Spinal cord (tissue), 10 donors: Measurements from ENCODE around the gene DNMT3L. TPM values are rescaled to one million over a fixed set of nuclear protein-coding genes. Genes with fewer than 3 reads are reported as not detected.

Experiments
- DNase-seq, 6 donors: peaks; one replicate each; pipeline versions ENCODE4 v3.0.0 to v3.0.0-alpha.2; 2013 to 2015; ENCODE audit warnings: low spot score in 6 of 6, low read depth in 4 of 6
- H3K27ac ChIP-seq: one replicate; pipeline ENCODE4 v1.5.1; 2013; ENCODE audit warnings: low read depth, low read length, control low read depth
- H3K27me3 ChIP-seq: one replicate; pipeline ENCODE4 v1.6.1; 2013; ENCODE audit warnings: low read length; ENCODE audit not compliant: control insufficient read depth, insufficient read depth
- H3K36me3 ChIP-seq: one replicate; pipeline ENCODE4 v1.6.1; 2013; ENCODE audit warnings: low read length; ENCODE audit not compliant: control insufficient read depth, insufficient read depth
- H3K4me1 ChIP-seq: one replicate; pipeline ENCODE4 v1.6.1; 2013; ENCODE audit warnings: low read length; ENCODE audit not compliant: control insufficient read depth, insufficient read depth
- H3K4me3 ChIP-seq: one replicate; pipeline ENCODE4 v1.5.1; 2013; ENCODE audit warnings: low read depth, low read length, control low read depth
- H3K9me3 ChIP-seq: one replicate; pipeline ENCODE4 v1.6.1; 2013; ENCODE audit warnings: low read length; ENCODE audit not compliant: control insufficient read depth, insufficient read depth
- WGBS: methylation state at CpG from one replicate; pipeline ENCODE4 v1.1.5; 2013; ENCODE audit warnings: missing lambda C conversion rate; ENCODE audit not compliant: insufficient coverage; 5-methylcytosine and 5-hydroxymethylcytosine counted together
- polyA plus RNA-seq, 2 donors: library from polyadenylated mRNA; unstranded; fragments of 120-200 nt; gene quantifications; one replicate each; pipeline ENCODE4 v1.2.1, GENCODE V29; 2013; ENCODE audit not compliant: insufficient read length in 2 of 2
- total RNA-seq, 2 donors: library from RNA; depleted of rRNA in 1 of 2; stranded (reverse); fragments of 120-200 nt in 1 of 2; fragments of >200 nt in 1 of 2; gene quantifications; one replicate each; pipeline versions ENCODE4 v1.2.3 to v1.2.4, GENCODE V29; 2013 to 2014
- donor health status: healthy.

Gene DNMT3L
- total and polyA plus RNA-seq, 4 donors = not detected

GRCh38 chr21:44263768-44264167 is 2.1 kb upstream of the DNMT3L start:
- no peak for DNase-seq
- H3K27me3 ChIP-seq = no peaks in the 10 kb centered on the region
- H3K36me3 ChIP-seq = no peaks in the 10 kb centered on the region
- H3K4me1 ChIP-seq = peaks cover 9% of the 10 kb centered on the region
- H3K9me3 ChIP-seq = no peaks in the 10 kb centered on the region
- H3K4me3 ChIP-seq = no peak overlapping the region
- 100% methylated on average over 1 of the region's 4 CpGs for WGBS
- no peak overlapping the region for H3K27ac ChIP-seq

- H3K9me3 ChIP-seq = no peaks in the 10 kb centered on the region
- no peak overlapping the region for H3K4me3 ChIP-seq
- H3K27ac ChIP-seq = no peak overlapping the region
- no peaks in the 10 kb centered on the region for H3K27me3 ChIP-seq
- no peak for DNase-seq
- WGBS = 24% methylated on average over 15 of the region's 18 CpGs
- H3K4me1 ChIP-seq = peaks cover 9% of the 10 kb centered on the region
- no peaks in the 10 kb centered on the region for H3K36me3 ChIP-seq
Observed at GRCh38 chr21:44263221-44263760, 1.6 kb upstream of the DNMT3L start.

GRCh38 chr21:44262338-44263056 is 800 bp upstream of the DNMT3L start:
- Histone ChIP-seq H3K4me1 (peaks cover 9% of the 10 kb centered on the region), H3K36me3 (no peaks in the 10 kb centered on the region), H3K27ac (no peak overlapping the region), H3K27me3 (no peaks in the 10 kb centered on the region), H3K4me3 (no peak overlapping the region), H3K9me3 (no peaks in the 10 kb centered on the region)
- DNase-seq = no peak
- 85% methylated on average over 10 of the region's 12 CpGs for WGBS

- Histone ChIP-seq H3K36me3 (no peaks in the 10 kb centered on the region), H3K9me3 (no peaks in the 10 kb centered on the region), H3K27ac (no peak overlapping the region), H3K4me1 (peaks cover 9% of the 10 kb centered on the region), H3K27me3 (no peaks in the 10 kb centered on the region), H3K4me3 (no peak overlapping the region)
- 85% methylated on average over 14 of the region's 19 CpGs for WGBS
- DNase-seq = no peak
Observed at GRCh38 chr21:44260791-44261631, 686 bp downstream of the DNMT3L start.

GRCh38 chr21:44260066-44260465 is 1.6 kb downstream of the DNMT3L start:
- DNase-seq = no peak
- no peak overlapping the region for H3K4me3 ChIP-seq
- H3K27me3 ChIP-seq = no peaks in the 10 kb centered on the region
- H3K9me3 ChIP-seq = no peaks in the 10 kb centered on the region
- no peaks in the 10 kb centered on the region for H3K36me3 ChIP-seq
- 78% methylated on average over 3 of the region's 4 CpGs for WGBS
- no peak overlapping the region for H3K27ac ChIP-seq
- peaks cover 9% of the 10 kb centered on the region for H3K4me1 ChIP-seq

GRCh38 chr21:44259082-44259705 is 2.5 kb downstream of the DNMT3L start:
- H3K27me3 ChIP-seq = no peaks in the 10 kb centered on the region
- H3K4me1 ChIP-seq = peaks cover 9% of the 10 kb centered on the region
- H3K36me3 ChIP-seq = no peaks in the 10 kb centered on the region
- H3K4me3 ChIP-seq = no peak overlapping the region
- H3K27ac ChIP-seq = no peak overlapping the region
- WGBS = 80% methylated on average over 20 of the region's 22 CpGs
- H3K9me3 ChIP-seq = no peaks in the 10 kb centered on the region
- DNase-seq = no peak

- 87% methylated on average over 33 of the region's 34 CpGs for WGBS
- Histone ChIP-seq H3K4me1 (peaks cover 2% of the 10 kb centered on the region), H3K27ac (no peak overlapping the region), H3K36me3 (no peaks in the 10 kb centered on the region), H3K27me3 (no peaks in the 10 kb centered on the region), H3K4me3 (no peak overlapping the region), H3K9me3 (no peaks in the 10 kb centered on the region)
- no peak for DNase-seq
Observed at GRCh38 chr21:44258056-44258725, 3.5 kb downstream of the DNMT3L start.

- WGBS = 90% methylated on average over 10 of the region's 11 CpGs
- no peak overlapping the region for H3K4me3 ChIP-seq
- no peaks in the 10 kb centered on the region for H3K36me3 ChIP-seq
- H3K4me1 ChIP-seq = no peaks in the 10 kb centered on the region
- no peaks in the 10 kb centered on the region for H3K27me3 ChIP-seq
- no peak for DNase-seq
- H3K9me3 ChIP-seq = no peaks in the 10 kb centered on the region
- no peak overlapping the region for H3K27ac ChIP-seq
Observed at GRCh38 chr21:44255511-44255981, 6.2 kb downstream of the DNMT3L start.
